ENCODE data around the gene PSMB7. TPM values are rescaled to one million over a fixed set of nuclear protein-coding genes. Genes with fewer than 3 reads are reported as not detected.

Gene PSMB7
- total RNA-seq, 1 donor: 143 TPM

DNA sequence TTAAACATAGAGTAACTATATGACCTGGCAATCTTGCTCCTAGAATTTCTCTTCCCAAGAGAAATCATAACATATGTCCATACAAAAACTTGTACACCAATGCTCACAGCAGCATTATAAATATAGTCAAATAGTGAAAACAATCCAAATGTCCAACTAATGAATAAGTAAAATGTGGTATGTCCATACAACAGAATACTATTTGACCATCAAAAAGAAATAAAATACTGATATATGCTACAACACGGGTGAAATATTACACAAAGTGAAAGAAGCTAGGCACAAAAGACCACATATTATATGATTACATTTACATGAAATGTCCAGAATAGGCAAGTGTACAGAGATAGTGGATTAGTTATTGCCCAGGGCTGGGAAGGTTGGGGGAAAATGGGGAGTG is 41.4 kb downstream of the PSMB7 start:
- TF ChIP-seq, protein P1, sequence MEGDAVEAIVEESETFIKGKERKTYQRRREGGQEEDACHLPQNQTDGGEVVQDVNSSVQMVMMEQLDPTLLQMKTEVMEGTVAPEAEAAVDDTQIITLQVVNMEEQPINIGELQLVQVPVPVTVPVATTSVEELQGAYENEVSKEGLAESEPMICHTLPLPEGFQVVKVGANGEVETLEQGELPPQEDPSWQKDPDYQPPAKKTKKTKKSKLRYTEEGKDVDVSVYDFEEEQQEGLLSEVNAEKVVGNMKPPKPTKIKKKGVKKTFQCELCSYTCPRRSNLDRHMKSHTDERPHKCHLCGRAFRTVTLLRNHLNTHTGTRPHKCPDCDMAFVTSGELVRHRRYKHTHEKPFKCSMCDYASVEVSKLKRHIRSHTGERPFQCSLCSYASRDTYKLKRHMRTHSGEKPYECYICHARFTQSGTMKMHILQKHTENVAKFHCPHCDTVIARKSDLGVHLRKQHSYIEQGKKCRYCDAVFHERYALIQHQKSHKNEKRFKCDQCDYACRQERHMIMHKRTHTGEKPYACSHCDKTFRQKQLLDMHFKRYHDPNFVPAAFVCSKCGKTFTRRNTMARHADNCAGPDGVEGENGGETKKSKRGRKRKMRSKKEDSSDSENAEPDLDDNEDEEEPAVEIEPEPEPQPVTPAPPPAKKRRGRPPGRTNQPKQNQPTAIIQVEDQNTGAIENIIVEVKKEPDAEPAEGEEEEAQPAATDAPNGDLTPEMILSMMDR (IDR thresholded peaks at IDR 0.05; ENCODE audit: insufficient read depth, low read depth, low read length): no peak
- H3K4me3 ChIP-seq (ENCODE audit: low read depth, low read length): no peak overlapping the region
- no peak for DNase-seq (ENCODE audit: low read depth)

DNA sequence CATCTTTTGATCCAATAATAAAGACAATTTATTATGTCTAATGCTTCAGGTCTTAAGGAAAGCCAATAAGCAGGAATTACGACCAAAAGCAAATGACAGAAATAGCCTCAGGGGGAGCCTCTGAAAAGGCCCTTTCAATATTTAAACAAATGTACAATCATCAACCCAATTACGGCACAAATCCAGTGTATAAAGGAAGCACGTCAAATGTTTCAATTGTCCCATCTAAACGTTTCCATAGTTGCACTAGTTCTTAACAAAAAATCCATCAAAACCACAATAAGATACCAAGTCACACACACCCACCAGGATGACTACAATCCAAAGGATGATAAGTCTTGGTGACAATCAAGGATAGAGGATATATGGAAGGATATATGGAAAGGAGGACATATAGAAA is 41.9 kb downstream of the PSMB7 start:
- TF ChIP-seq, protein P1 (IDR thresholded peaks at IDR 0.05; ENCODE audit: insufficient read depth, low read depth, low read length): no peak
- H3K4me3 ChIP-seq (ENCODE audit: low read depth, low read length): no peak overlapping the region
- no peak for DNase-seq (ENCODE audit: low read depth)

DNA sequence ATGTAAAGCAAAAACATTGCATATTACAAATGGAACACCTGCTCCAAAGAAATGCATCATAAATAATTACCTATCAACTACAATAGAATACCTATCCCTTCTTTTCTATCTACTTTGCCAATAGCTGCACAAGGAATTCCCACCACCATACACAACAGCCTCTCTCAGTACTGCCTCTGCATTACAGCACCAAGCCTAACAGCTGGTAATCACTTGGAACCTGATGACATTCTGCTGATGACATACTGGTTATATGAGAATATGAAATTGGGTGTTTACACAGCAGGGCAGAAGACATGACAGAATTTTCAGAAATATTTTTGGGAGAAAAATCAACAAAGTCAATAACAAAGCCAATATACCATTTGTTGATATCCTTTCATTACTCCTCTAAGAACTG is 43.2 kb downstream of the PSMB7 start:
- TF ChIP-seq, protein P1 (IDR thresholded peaks at IDR 0.05; ENCODE audit: insufficient read depth, low read depth, low read length): no peak
- no peak for DNase-seq (ENCODE audit: low read depth)
- H3K4me3 ChIP-seq (ENCODE audit: low read depth, low read length): no peak overlapping the region

DNA sequence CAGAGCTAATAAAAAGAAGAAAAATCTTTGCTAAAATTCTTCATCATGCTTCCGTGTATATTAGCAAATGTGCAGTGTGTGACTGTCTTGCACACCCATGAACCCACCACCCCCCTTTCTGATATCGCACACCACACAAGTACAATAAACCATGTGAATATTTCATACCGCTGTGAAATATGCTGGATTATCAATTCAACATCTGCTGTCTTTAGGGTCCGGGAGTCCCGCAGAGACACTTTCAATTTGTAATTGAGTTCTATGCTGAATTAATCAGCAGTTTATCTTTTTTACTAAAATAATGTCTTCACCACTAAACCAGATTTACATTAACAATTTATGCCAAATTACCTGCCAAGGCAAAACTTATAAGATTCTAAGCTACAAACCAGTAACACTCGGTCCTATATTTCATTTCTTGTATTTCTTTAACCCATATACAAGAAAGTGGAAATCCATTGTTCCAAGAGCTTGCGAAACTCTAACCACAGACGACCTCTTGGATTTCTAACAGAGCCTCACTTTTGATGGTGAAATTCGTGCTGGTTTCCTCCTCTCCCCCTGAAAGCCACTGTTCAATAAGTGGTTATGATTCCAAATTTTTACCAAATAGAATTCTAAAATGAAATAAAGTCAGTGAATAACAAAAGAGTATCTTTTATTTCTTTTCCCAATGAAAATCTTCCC is 44.2 kb downstream of the PSMB7 start:
- peak; percentile 61 for DNase-seq (ENCODE audit: low read depth)
- no peak overlapping the region for H3K4me3 ChIP-seq (ENCODE audit: low read depth, low read length)
- TF ChIP-seq, protein P1 (IDR thresholded peaks at IDR 0.05; ENCODE audit: insufficient read depth, low read depth, low read length): no peak

DNA sequence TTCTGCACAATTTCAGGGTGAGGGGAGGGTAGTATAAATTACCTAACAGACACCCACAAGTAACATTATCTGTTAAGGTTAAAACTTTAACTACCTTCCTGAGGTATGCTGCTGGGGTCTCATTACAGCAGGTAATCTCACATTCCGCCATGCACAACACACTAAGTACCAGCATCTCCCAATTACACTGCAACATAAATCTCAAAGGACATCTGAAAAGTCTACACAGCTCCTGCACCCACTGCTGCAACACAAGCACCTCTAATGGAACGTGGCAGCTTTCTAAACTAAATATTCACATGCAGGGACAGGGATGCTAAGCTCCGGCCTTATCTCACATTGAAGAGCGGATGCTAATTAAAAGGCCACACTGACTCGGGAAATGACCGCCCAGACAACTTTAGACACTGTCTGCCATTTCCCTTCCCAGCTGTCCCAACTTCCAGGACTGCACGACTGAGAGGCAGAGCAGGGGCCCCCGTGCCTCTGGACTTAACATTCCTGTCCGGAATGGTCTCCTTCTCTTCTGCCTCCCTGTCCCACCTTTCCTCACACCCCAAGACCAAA is 45.9 kb downstream of the PSMB7 start:
- no peak overlapping the region for H3K4me3 ChIP-seq (ENCODE audit: low read depth, low read length)
- no peak for DNase-seq (ENCODE audit: low read depth)
- TF ChIP-seq, protein P1 (IDR thresholded peaks at IDR 0.05; ENCODE audit: insufficient read depth, low read depth, low read length): no peak

DNA sequence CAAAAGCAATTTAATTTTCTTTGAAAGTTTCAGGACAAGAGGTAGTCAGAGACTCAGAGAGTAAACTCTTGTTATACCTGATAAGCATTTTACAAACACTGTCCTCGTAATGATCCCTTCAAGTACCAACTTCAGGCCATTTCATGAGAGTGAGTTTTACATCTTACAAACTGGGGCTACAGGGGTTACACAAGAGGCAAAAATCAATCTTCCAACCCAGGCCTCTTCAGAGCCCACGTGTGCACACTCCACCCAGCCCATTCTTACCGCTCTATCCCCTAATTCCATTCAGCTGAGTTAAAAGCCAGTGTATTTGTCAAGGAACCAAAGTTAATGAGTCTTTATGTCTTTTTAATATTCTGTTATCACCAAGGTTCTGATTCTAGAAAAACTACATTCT is 46.5 kb downstream of the PSMB7 start:
- TF ChIP-seq, protein P1 (IDR thresholded peaks at IDR 0.05; ENCODE audit: insufficient read depth, low read depth, low read length): no peak
- no peak for DNase-seq (ENCODE audit: low read depth)
- no peak overlapping the region for H3K4me3 ChIP-seq (ENCODE audit: low read depth, low read length)

All from fibroblast of villous mesenchyme (primary cell).